ENCODE measurements around the gene RTP5.
"Not testable (repeated sequence)": the region's sequence is repeated elsewhere in the genome, so short reads cannot be mapped to it uniquely, and the experiment has no call there.

GRCh38 chr2:241833756-241834526 is 35.6 kb upstream of the RTP5 start:
- not testable (repeated sequence) for TF ChIP-seq CTCF (conservative IDR thresholded peaks at IDR 0.05; ENCODE audit: low read depth, low read length); EZH2 (IDR thresholded peaks at IDR 0.05; ENCODE audit: borderline replicate concordance, low read depth, low read length, poor library complexity, severe bottlenecking)
